GM23338 (cell line): ENCODE data around the gene STK24. TPM values are rescaled to one million over a fixed set of nuclear protein-coding genes. Genes with fewer than 3 reads are reported as not detected.

Source experiments
- ATAC-seq: fragments of 200-7000 bp; cut with Tn5 transposase; 3 replicates; pipeline ENCODE4 v1.9.1; 2020
- DNase-seq: peaks from one replicate; pipeline ENCODE4 v3.0.0-alpha.2; 2015; ENCODE audit warnings: low spot score
- H2AFZ ChIP-seq: fragments of 200-600 bp; sonication (generic); 2 replicates; pipeline ENCODE4 v1.8.0; 2016; ENCODE audit warnings: antibody characterized with exemption, mild to moderate bottlenecking, moderate library complexity
- H3F3A ChIP-seq: fragments of 200-600 bp; sonication (generic); replicated peaks from 2 replicates; pipeline ENCODE4 v1.8.0; 2017; ENCODE audit warnings: antibody characterized with exemption, mixed run types, low read depth
- H3K27ac ChIP-seq: fragments of 200-600 bp; sonication (generic); 2 replicates; pipeline ENCODE4 v1.6.1; 2016; ENCODE audit warnings: low read depth
- H3K27me3 ChIP-seq: fragments of 200-600 bp; sonication (generic); 2 replicates; pipeline ENCODE4 v1.8.0; 2016; ENCODE audit warnings: mild to moderate bottlenecking, mixed run types, moderate library complexity; ENCODE audit not compliant: insufficient read depth
- H3K36me3 ChIP-seq: fragments of 200-600 bp; sonication (generic); 2 replicates; pipeline ENCODE4 v1.8.0; 2016; ENCODE audit warnings: mild to moderate bottlenecking; ENCODE audit not compliant: insufficient read depth
- H3K4me1 ChIP-seq: fragments of 200-600 bp; sonication (generic); 2 replicates; pipeline ENCODE4 v1.8.0; 2016; ENCODE audit warnings: mild to moderate bottlenecking, moderate library complexity; ENCODE audit not compliant: insufficient read depth
- H3K4me2 ChIP-seq: fragments of 200-600 bp; sonication (generic); 2 replicates; pipeline ENCODE4 v1.7.1; 2017; ENCODE audit warnings: mixed run types
- H3K4me3 ChIP-seq: fragments of 200-600 bp; sonication (generic); 2 replicates; pipeline ENCODE4 v1.6.1; 2016; ENCODE audit warnings: mixed run types
- H3K79me2 ChIP-seq: fragments of 200-600 bp; sonication (generic); replicated peaks from 2 replicates; pipeline ENCODE4 v1.8.0; 2017; ENCODE audit warnings: mild to moderate bottlenecking; ENCODE audit not compliant: insufficient read depth
- H3K9me2 ChIP-seq: fragments of 200-600 bp; sonication (generic); 2 replicates; pipeline ENCODE4 v1.8.0; 2017; ENCODE audit not compliant: insufficient read depth
- H4K20me1 ChIP-seq: fragments of 200-600 bp; sonication (generic); replicated peaks from 2 replicates; pipeline ENCODE4 v1.8.0; 2017; ENCODE audit warnings: mild to moderate bottlenecking; ENCODE audit not compliant: insufficient read depth
- H3K27ac Mint-ChIP-seq: 2 replicates; pipeline ENCODE4 v1.8.0; 2020; ENCODE audit warnings: inconsistent platforms, mild to moderate bottlenecking, moderate library complexity, mixed read lengths
- H3K27me3 Mint-ChIP-seq: 3 replicates; pipeline ENCODE4 v1.8.0; 2022; ENCODE audit warnings: low read depth, mild to moderate bottlenecking, moderate library complexity, mixed read lengths, inconsistent platforms; ENCODE audit not compliant: insufficient read depth, poor library complexity
- H3K36me3 Mint-ChIP-seq: 3 replicates; pipeline ENCODE4 v1.8.0; 2021; ENCODE audit warnings: low read depth, mild to moderate bottlenecking, inconsistent platforms, moderate library complexity, mixed read lengths
- H3K4me1 Mint-ChIP-seq: 3 replicates; pipeline ENCODE4 v1.8.0; 2020; ENCODE audit warnings: mild to moderate bottlenecking, inconsistent platforms, mixed read lengths
- H3K4me3 Mint-ChIP-seq: 3 replicates; pipeline ENCODE4 v1.8.0; 2021; ENCODE audit warnings: moderate library complexity, mild to moderate bottlenecking, inconsistent platforms, mixed read lengths
- H3K9me3 Mint-ChIP-seq: 3 replicates; pipeline ENCODE4 v1.8.0; 2020; ENCODE audit warnings: moderate library complexity, mild to moderate bottlenecking, inconsistent platforms, mixed read lengths
- CREB1 ChIP-seq: fragments of 250-450 bp; sonication (Bioruptor Pico); IDR thresholded peaks from 2 replicates; pipeline ENCODE4 v1.5.0; 2020; ENCODE audit warnings: low read depth, mild to moderate bottlenecking, moderate library complexity
- CTCF ChIP-seq, 2 experiments: fragments of 200-600 bp in 1 of 2; sonication (generic) in 1 of 2; conservative IDR thresholded peaks; 2 replicates each; pipeline versions ENCODE4 v1.5.1 to v1.6.1; 2016 to 2017; ENCODE audit warnings: antibody characterized with exemption in 2 of 2, low read depth in 2 of 2, mild to moderate bottlenecking in 2 of 2, moderate library complexity in 1 of 2
- ETS1 ChIP-seq: IDR thresholded peaks from 2 replicates; pipeline ENCODE4 v1.6.1; 2016; ENCODE audit warnings: antibody characterized with exemption
- EZH2 ChIP-seq: fragments of 200-600 bp; sonication (generic); IDR thresholded peaks from one replicate; pipeline ENCODE4 v1.8.0; 2017; ENCODE audit warnings: antibody characterized with exemption, mild to moderate bottlenecking, low read depth; ENCODE audit not compliant: unreplicated experiment
- EZH2phosphoT487 ChIP-seq: fragments of 200-600 bp; sonication (generic); IDR thresholded peaks from one replicate; pipeline ENCODE4 v1.8.1; 2018; ENCODE audit warnings: antibody characterized with exemption; ENCODE audit not compliant: unreplicated experiment
- JUNB ChIP-seq: IDR thresholded peaks from one replicate; pipeline ENCODE4 v1.6.1; 2016; ENCODE audit warnings: antibody characterized with exemption; ENCODE audit not compliant: unreplicated experiment
- NANOG ChIP-seq: IDR thresholded peaks from 2 replicates; pipeline ENCODE4 v1.6.1; 2016; ENCODE audit warnings: antibody characterized with exemption, borderline replicate concordance
- POLR2AphosphoS5 ChIP-seq: IDR thresholded peaks from 2 replicates; pipeline ENCODE4 v1.6.1; 2016; ENCODE audit warnings: antibody characterized with exemption, low read depth
- REST ChIP-seq: IDR thresholded peaks from one replicate; pipeline ENCODE4 v1.6.1; 2018; ENCODE audit warnings: antibody characterized with exemption; ENCODE audit not compliant: unreplicated experiment
- STAT1 ChIP-seq: IDR thresholded peaks from one replicate; pipeline ENCODE4 v1.6.1; 2016; ENCODE audit warnings: antibody characterized with exemption; ENCODE audit not compliant: unreplicated experiment
- ZNF331 ChIP-seq: fragments of 250-450 bp; sonication (Bioruptor Pico); IDR thresholded peaks from 2 replicates; pipeline ENCODE4 v1.5.0; 2020; ENCODE audit warnings: low read depth, mild to moderate bottlenecking, moderate library complexity
- polyA plus RNA-seq: library from polyadenylated mRNA; unstranded; fragments of >200 nt; fragmentation: Nextera tagmentation; extraction: Ambion mirVana; gene quantifications from 2 replicates; pipeline ENCODE4 v1.2.1, GENCODE V29; 2016
- total RNA-seq: library from RNA; depleted of rRNA; stranded (reverse); fragments of >200 nt; shearing (Covaris generic); gene quantifications from 2 replicates; pipeline ENCODE4 v1.2.3, GENCODE V29; 2014
- TF ChIP-seq, protein P1 (sequence below): fragments of 250-450 bp; sonication (Bioruptor Pico); IDR thresholded peaks from 2 replicates; pipeline ENCODE4 v1.5.0; 2020; ENCODE audit warnings: mild to moderate bottlenecking, moderate library complexity

STK24 gene
- total and polyA plus RNA-seq, 2 experiments from 2014 or later = 56.5 to 144 TPM

GRCh38 chr13:98504029-98504351, 72.9 kb downstream of the STK24 start:
- no peaks in the 10 kb centered on the region for H3K9me3 Mint-ChIP-seq
- H3K4me1 Mint-ChIP-seq = peaks cover 63% of the 10 kb centered on the region
- Histone ChIP-seq H3K4me3 (no peak overlapping the region), H3F3A (no peaks in the 10 kb centered on the region), H3K4me2 (no peak overlapping the region), H3K27me3 (no peaks in the 10 kb centered on the region), H3K27ac (no peak overlapping the region), H3K36me3 (no peaks in the 10 kb centered on the region; the same call in 1 of the 2 replicates), H3K4me1 (peaks cover 34% of the 10 kb centered on the region), H3K9me2 (no peaks in the 10 kb centered on the region), H3K79me2 (peaks cover 99% of the 10 kb centered on the region), H2AFZ (no peak overlapping the region), H4K20me1 (peaks cover 44% of the 10 kb centered on the region)
- TF ChIP-seq CTCF (conservative IDR thresholded peaks at IDR 0.05; ENCODE audit: low read depth in 2 of 2) (no peak), EZH2 (no peak), ZNF331 (CRISPR knock-in tag) (no peak), ETS1 (no peak), JUNB (no peak), POLR2AphosphoS5 (no peak), REST (no peak), CREB1 (CRISPR knock-in tag) (no peak), STAT1 (no peak), EZH2phosphoT487 (no peak), NANOG (no peak)
- TF ChIP-seq, protein P1, sequence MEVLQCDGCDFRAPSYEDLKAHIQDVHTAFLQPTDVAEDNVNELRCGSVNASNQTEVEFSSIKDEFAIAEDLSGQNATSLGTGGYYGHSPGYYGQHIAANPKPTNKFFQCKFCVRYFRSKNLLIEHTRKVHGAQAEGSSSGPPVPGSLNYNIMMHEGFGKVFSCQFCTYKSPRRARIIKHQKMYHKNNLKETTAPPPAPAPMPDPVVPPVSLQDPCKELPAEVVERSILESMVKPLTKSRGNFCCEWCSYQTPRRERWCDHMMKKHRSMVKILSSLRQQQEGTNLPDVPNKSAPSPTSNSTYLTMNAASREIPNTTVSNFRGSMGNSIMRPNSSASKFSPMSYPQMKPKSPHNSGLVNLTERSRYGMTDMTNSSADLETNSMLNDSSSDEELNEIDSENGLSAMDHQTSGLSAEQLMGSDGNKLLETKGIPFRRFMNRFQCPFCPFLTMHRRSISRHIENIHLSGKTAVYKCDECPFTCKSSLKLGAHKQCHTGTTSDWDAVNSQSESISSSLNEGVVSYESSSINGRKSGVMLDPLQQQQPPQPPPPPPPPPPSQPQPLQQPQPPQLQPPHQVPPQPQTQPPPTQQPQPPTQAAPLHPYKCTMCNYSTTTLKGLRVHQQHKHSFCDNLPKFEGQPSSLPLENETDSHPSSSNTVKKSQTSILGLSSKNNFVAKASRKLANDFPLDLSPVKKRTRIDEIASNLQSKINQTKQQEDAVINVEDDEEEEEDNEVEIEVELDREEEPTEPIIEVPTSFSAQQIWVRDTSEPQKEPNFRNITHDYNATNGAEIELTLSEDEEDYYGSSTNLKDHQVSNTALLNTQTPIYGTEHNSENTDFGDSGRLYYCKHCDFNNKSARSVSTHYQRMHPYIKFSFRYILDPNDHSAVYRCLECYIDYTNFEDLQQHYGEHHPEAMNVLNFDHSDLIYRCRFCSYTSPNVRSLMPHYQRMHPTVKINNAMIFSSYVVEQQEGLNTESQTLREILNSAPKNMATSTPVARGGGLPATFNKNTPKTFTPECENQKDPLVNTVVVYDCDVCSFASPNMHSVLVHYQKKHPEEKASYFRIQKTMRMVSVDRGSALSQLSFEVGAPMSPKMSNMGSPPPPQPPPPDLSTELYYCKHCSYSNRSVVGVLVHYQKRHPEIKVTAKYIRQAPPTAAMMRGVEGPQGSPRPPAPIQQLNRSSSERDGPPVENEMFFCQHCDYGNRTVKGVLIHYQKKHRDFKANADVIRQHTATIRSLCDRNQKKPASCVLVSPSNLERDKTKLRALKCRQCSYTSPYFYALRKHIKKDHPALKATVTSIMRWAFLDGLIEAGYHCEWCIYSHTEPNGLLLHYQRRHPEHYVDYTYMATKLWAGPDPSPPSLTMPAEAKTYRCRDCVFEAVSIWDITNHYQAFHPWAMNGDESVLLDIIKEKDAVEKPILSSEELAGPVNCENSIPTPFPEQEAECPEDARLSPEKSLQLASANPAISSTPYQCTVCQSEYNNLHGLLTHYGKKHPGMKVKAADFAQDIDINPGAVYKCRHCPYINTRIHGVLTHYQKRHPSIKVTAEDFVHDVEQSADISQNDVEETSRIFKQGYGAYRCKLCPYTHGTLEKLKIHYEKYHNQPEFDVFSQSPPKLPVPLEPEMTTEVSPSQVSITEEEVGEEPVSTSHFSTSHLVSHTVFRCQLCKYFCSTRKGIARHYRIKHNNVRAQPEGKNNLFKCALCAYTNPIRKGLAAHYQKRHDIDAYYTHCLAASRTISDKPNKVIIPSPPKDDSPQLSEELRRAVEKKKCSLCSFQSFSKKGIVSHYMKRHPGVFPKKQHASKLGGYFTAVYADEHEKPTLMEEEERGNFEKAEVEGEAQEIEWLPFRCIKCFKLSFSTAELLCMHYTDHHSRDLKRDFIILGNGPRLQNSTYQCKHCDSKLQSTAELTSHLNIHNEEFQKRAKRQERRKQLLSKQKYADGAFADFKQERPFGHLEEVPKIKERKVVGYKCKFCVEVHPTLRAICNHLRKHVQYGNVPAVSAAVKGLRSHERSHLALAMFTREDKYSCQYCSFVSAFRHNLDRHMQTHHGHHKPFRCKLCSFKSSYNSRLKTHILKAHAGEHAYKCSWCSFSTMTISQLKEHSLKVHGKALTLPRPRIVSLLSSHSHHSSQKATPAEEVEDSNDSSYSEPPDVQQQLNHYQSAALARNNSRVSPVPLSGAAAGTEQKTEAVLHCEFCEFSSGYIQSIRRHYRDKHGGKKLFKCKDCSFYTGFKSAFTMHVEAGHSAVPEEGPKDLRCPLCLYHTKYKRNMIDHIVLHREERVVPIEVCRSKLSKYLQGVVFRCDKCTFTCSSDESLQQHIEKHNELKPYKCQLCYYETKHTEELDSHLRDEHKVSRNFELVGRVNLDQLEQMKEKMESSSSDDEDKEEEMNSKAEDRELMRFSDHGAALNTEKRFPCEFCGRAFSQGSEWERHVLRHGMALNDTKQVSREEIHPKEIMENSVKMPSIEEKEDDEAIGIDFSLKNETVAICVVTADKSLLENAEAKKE = no peak
- no peak overlapping the region for H3K4me3 Mint-ChIP-seq
- H3K27me3 Mint-ChIP-seq = peaks cover 2% of the 10 kb centered on the region
- H3K36me3 Mint-ChIP-seq = peaks cover 17% of the 10 kb centered on the region
- no peak for ATAC-seq
- peak overlapping the region; percentile 72; the same call in 1 of the 2 replicates for H3K27ac Mint-ChIP-seq
- DNase-seq = no peak
